ENCODE results near the gene DLG2.

DNA sequence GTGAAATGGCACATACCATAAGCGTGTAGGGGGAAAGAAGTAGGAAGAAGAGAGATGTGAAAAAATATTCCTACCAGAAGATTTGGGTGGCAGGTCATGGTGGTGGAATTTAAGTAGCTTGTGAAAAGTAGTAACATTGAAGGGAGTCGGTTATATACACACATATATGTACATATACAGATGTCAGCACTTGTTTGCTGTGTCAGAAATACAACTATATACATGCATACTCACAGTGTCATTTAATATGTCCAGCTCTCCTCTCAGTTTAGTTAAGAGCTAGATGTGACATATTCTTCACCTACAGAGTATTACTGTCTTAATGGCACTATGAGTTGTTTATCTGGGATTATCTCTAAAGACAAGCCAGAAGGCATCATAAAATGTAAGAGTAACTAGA, 1353.6 kb downstream of the DLG2 start:
- TF ChIP-seq, protein P1, sequence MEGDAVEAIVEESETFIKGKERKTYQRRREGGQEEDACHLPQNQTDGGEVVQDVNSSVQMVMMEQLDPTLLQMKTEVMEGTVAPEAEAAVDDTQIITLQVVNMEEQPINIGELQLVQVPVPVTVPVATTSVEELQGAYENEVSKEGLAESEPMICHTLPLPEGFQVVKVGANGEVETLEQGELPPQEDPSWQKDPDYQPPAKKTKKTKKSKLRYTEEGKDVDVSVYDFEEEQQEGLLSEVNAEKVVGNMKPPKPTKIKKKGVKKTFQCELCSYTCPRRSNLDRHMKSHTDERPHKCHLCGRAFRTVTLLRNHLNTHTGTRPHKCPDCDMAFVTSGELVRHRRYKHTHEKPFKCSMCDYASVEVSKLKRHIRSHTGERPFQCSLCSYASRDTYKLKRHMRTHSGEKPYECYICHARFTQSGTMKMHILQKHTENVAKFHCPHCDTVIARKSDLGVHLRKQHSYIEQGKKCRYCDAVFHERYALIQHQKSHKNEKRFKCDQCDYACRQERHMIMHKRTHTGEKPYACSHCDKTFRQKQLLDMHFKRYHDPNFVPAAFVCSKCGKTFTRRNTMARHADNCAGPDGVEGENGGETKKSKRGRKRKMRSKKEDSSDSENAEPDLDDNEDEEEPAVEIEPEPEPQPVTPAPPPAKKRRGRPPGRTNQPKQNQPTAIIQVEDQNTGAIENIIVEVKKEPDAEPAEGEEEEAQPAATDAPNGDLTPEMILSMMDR (IDR thresholded peaks at IDR 0.05), result no peak
- TF ChIP-seq POLR2A (IDR thresholded peaks at IDR 0.05), result no peak
